Measurements from ENCODE around the gene KRTAP4-11. TPM values are rescaled to one million over a fixed set of nuclear protein-coding genes. Genes with fewer than 3 reads are reported as not detected.

The KRTAP4-11 gene
- total and polyA plus RNA-seq, 2 of the 8 experiments (the other 6 are each of a cell fraction or from before 2014, with no cell fraction given): not detected

DNA sequence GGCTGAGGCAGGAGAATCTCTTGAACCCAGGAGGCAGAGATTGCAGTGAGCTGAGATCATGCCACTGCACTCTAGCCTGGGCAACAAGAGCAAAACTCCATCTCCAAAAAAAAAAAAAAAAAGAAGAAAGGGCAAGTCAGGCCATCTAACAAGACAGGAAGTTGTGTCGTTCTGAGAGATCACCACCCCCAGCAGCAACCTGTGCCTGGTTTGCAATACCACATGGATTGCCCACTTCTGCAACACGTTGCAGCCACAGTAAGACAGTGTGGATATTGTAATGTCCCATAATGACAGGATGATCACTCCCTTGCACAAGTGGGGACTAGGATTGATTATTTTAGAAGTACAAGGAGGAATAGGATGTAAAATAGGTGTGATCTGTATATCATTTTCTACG is 49.1 kb downstream of the KRTAP4-11 start (continued):
- TF ChIP-seq HDAC6 (IDR thresholded peaks at IDR 0.05; ENCODE audit: low read depth, low read length) (no peak), SP4 (IDR thresholded peaks at IDR 0.05; ENCODE audit: low read length) (no peak), JUND (IDR thresholded peaks at IDR 0.05; ENCODE audit: low read length) (no peak), KDM4A (IDR thresholded peaks at IDR 0.05; ENCODE audit: low read depth, low read length, severe bottlenecking) (no peak), CBX5 (IDR thresholded peaks at IDR 0.05; ENCODE audit: low read depth, low read length) (no peak)
